GM21717 (cell line): ENCODE data around the gene APOBEC3A.

Experiments
- ATAC-seq: cut with Tn5 transposase; IDR thresholded peaks from one replicate; pipeline ENCODE4 v1.9.1; 2021; ENCODE audit warnings: mild to moderate bottlenecking, moderate library complexity; ENCODE audit not compliant: unreplicated experiment

Gene APOBEC3A

GRCh38 chr22:38957046-38957770 lies at the start of gene APOBEC3A:
Gene APOBEC3A (plus strand): TSS chr22:38957609. CDS start chr22:38957692, 83 bp downstream.
- no peak for ATAC-seq

- ATAC-seq, result no peak
These were observed 49.6 kb upstream of the APOBEC3A start for GRCh38 chr22:38907767-38908166.

- ATAC-seq, result no peak
These were observed 46.0 kb upstream of the APOBEC3A start for GRCh38 chr22:38911434-38911833.

- no peak for ATAC-seq
These were observed 37.7 kb upstream of the APOBEC3A start for GRCh38 chr22:38919631-38920190.

- ATAC-seq, result no peak
These were observed 36.3 kb upstream of the APOBEC3A start for GRCh38 chr22:38921120-38921519.

- ATAC-seq, result no peak
These were observed 35.6 kb upstream of the APOBEC3A start for GRCh38 chr22:38921806-38922205.

- ATAC-seq, result no peak
These were observed 33.7 kb upstream of the APOBEC3A start for GRCh38 chr22:38923463-38924346.

GRCh38 chr22:38924347-38924952 lies 33.0 kb upstream of the APOBEC3A start:
- ATAC-seq, result no peak

GRCh38 chr22:38925571-38926041 lies 31.8 kb upstream of the APOBEC3A start:
- no peak for ATAC-seq

- no peak for ATAC-seq
These were observed 30.2 kb upstream of the APOBEC3A start for GRCh38 chr22:38927033-38927781.

GRCh38 chr22:38930512-38930911 lies 26.9 kb upstream of the APOBEC3A start:
- no peak for ATAC-seq

- no peak for ATAC-seq
These were observed 22.4 kb upstream of the APOBEC3A start for GRCh38 chr22:38935023-38935422.

- ATAC-seq, result no peak
These were observed 21.8 kb upstream of the APOBEC3A start for GRCh38 chr22:38935616-38936015.

- ATAC-seq, result no peak
These were observed 20.8 kb upstream of the APOBEC3A start for GRCh38 chr22:38936562-38936961.

- no peak for ATAC-seq
These were observed 20.4 kb upstream of the APOBEC3A start for GRCh38 chr22:38937036-38937435.

GRCh38 chr22:38937541-38937940 lies 19.9 kb upstream of the APOBEC3A start:
- ATAC-seq, result no peak

- ATAC-seq, result no peak
These were observed 19.2 kb upstream of the APOBEC3A start for GRCh38 chr22:38938221-38938620.

GRCh38 chr22:38938925-38939324 lies 18.5 kb upstream of the APOBEC3A start:
- no peak for ATAC-seq

- ATAC-seq, result no peak
These were observed 16.5 kb upstream of the APOBEC3A start for GRCh38 chr22:38940811-38941384.

GRCh38 chr22:38941488-38941987 lies 15.9 kb upstream of the APOBEC3A start:
- ATAC-seq, result peak; percentile 64
